Left ventricle myocardium inferior (tissue), 1 donor: ENCODE measurements around the gene LRRC63. TPM values are rescaled to one million over a fixed set of nuclear protein-coding genes. Genes with fewer than 3 reads are reported as not detected.

Source experiments
- DNase-seq: peaks from one replicate; pipeline ENCODE4 v3.0.0-alpha.2; 2020
- H3K27ac ChIP-seq: fragments of 200-600 bp; replicated peaks from 2 replicates; pipeline ENCODE4 v1.8.0; 2021
- H3K27me3 ChIP-seq: fragments of 200-600 bp; 2 replicates; pipeline ENCODE4 v1.8.0; 2021; ENCODE audit warnings: low read depth
- H3K36me3 ChIP-seq: fragments of 200-600 bp; 2 replicates; pipeline ENCODE4 v1.8.0; 2021
- H3K4me1 ChIP-seq: fragments of 200-600 bp; 2 replicates; pipeline ENCODE4 v1.8.0; 2021
- H3K4me3 ChIP-seq: fragments of 200-600 bp; 2 replicates; pipeline ENCODE4 v1.8.0; 2021; ENCODE audit warnings: mild to moderate bottlenecking, moderate library complexity
- H3K9me3 ChIP-seq: fragments of 200-600 bp; replicated peaks from 2 replicates; pipeline ENCODE4 v1.8.0; 2021
- intact Hi-C: fragments of 100-400 bp; cut with micrococcal nuclease; formaldehyde crosslinking; loops from one replicate; pipeline ENCODE4 v1.11.0; 2022
- total RNA-seq: library from RNA; stranded (reverse); fragmentation: NEBNext Ultra II Directional; extraction: Animal tissue kit (Norgen Biotek cat#: 25700); gene quantifications from one replicate; pipeline ENCODE4 v1.2.1, GENCODE V29; 2021
- TF ChIP-seq, protein P1 (sequence below): fragments of 200-600 bp; IDR thresholded peaks from 2 replicates; pipeline ENCODE4 v1.8.0; 2021; ENCODE audit warnings: antibody characterized with exemption, mild to moderate bottlenecking, borderline replicate concordance
- donor health status: DM: no; HTN: yes; CAD: no; lungs with severe emphysema.

LRRC63 gene
- total RNA-seq, 1 donor from 2014 or later, result not detected

DNA sequence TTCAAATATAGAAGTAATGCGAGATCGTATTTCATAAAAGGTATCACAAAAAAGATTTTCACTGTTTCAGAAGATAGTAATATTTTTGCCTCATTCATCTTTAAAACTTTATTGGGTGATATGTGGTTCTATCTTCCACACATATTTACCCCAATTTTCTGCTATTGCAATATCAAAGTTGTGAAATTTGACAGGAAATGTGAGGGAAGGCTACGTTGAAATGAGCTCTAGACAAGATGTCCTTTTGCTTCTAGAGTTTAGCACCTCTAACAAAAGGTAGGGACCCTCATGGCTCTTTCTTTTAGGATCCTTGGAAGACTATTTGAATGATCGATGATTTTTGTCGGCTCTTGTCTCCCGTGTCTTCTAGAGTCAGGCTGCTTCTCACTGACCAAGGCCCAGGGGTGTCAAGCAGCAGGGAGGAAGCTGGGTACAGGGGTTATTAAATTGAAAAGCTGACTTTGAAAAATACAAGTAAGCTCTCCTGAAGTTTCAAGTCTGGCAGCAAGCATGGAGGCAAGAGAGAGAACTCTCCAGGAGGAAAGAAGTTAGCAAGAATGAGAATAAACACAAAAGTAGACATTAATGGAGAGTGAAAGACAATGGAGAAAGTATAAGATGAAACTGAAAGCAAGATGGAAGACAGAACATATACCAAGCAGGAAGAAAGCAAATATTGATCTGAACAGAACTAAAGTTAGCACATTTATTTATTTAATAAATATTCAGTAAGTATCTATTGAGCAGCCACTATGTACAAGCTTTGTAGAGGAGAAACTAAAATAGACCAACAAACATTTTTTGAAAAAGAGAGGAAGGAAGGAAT lies 101.9 kb downstream of the LRRC63 start:
- TF ChIP-seq, protein P1, sequence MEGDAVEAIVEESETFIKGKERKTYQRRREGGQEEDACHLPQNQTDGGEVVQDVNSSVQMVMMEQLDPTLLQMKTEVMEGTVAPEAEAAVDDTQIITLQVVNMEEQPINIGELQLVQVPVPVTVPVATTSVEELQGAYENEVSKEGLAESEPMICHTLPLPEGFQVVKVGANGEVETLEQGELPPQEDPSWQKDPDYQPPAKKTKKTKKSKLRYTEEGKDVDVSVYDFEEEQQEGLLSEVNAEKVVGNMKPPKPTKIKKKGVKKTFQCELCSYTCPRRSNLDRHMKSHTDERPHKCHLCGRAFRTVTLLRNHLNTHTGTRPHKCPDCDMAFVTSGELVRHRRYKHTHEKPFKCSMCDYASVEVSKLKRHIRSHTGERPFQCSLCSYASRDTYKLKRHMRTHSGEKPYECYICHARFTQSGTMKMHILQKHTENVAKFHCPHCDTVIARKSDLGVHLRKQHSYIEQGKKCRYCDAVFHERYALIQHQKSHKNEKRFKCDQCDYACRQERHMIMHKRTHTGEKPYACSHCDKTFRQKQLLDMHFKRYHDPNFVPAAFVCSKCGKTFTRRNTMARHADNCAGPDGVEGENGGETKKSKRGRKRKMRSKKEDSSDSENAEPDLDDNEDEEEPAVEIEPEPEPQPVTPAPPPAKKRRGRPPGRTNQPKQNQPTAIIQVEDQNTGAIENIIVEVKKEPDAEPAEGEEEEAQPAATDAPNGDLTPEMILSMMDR, result no peak
- H3K4me1 ChIP-seq, result no peaks in the 10 kb centered on the region
- H3K4me3 ChIP-seq, result no peak overlapping the region
- H3K27me3 ChIP-seq, result peaks cover 5% of the 10 kb centered on the region
- no peak for DNase-seq
- intact Hi-C loops, result no loop called here
- H3K36me3 ChIP-seq, result no peaks in the 10 kb centered on the region
- no peak overlapping the region for H3K27ac ChIP-seq
- H3K9me3 ChIP-seq, result peaks cover 20% of the 10 kb centered on the region

DNA sequence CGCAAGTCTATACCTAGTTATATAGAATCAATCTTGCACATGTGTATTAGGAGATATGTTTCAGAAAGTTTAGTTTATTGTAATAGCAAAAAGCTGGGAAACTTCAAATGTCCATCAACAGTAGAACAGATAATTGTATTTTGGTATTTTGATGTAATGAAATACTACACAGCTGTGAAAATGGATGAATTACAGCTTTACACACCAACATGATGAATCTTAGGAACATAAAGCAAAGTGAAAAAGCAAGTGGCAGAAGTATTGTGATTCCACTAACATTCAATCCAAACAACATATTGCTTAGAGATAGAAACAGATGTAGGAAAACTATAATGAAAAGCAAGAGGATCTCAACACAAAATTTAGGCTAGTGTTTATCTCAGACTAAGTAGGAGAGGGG lies 102.9 kb downstream of the LRRC63 start:
- intact Hi-C loops, result no loop called here
- H3K27ac ChIP-seq, result no peak overlapping the region
- peaks cover 19% of the 10 kb centered on the region for H3K9me3 ChIP-seq

DNA sequence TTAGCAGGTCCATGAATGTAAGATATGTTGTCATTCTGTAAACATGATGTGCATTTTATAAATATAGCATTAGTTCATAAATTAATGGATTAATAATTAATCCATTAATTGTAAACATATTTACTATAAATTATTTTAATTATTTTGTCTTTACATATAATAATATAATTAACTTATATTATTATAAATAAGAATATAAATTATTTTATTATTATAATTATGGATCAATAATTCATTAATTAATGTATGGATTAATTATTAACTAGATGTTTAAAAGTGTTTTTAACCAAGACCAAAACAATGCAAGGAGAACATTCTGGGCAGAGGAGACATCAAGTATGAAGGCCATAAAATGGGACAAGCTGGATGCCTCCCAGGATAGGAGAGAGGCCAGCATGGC lies 103.3 kb downstream of the LRRC63 start:
- no peak for DNase-seq
- Histone ChIP-seq H3K4me3 (no peak overlapping the region), H3K27ac (no peak overlapping the region), H3K36me3 (no peaks in the 10 kb centered on the region), H3K9me3 (peaks cover 15% of the 10 kb centered on the region), H3K27me3 (peaks cover 5% of the 10 kb centered on the region), H3K4me1 (no peaks in the 10 kb centered on the region)
- intact Hi-C loops, result no loop called here
- TF ChIP-seq, protein P1, result no peak

More for the DNA sequence above, 102.9 kb downstream of the LRRC63 start:
- Histone ChIP-seq H3K36me3 (no peaks in the 10 kb centered on the region), H3K4me3 (no peak overlapping the region), H3K4me1 (no peaks in the 10 kb centered on the region), H3K27me3 (peaks cover 5% of the 10 kb centered on the region)
- TF ChIP-seq, protein P1, result no peak
- no peak for DNase-seq

DNA sequence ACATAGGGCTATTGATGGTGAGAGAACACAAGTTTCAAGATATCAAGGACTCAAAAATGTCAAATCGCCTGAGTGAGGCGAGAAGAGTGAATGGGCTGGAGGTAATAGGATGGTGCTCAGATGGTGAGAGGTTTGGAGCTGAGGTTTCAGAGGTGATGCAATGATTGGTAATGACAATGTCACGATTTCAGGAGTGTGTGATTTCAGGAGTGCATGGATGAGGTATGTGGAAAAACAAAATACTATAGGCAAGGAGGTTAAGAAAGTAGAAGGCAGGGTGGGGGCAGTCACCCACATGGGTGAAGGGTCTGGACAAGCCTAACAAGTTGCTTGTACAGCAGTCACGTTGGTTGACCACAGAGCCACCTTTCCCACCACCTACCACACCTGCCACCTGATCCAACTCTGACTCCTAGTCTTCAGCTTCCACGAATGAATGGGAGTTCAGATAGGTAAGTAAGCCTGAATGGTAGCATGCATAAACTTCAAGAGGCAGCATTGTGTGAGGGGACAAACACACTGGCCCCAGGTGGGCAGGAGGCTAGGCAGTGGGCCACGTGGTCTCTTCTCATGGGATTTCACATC lies 103.9 kb downstream of the LRRC63 start:
- intact Hi-C loops, result no loop called here
- TF ChIP-seq, protein P1, result no peak

DNA sequence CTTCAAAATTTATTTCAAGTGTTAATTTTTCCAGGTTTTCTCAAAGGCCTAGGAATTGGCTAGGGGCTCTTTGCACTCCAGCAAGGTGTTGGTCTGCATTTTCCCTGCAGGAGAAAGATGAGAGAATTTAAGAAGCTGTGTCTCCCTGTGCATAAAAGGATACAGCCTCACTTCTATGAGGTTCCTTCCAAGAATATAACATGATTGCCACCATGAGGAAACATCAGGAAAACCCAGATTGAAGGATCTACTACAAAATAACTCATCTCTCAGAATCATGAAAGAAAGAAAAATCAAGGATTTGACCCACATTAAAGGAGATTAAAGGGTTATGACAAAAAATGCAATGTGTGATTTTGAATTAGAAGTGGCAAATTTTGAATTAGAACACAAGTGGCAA lies 105.4 kb downstream of the LRRC63 start:
- Histone ChIP-seq H3K27ac (no peak overlapping the region), H3K27me3 (peaks cover 5% of the 10 kb centered on the region), H3K4me1 (no peaks in the 10 kb centered on the region), H3K9me3 (no peaks in the 10 kb centered on the region), H3K4me3 (no peak overlapping the region), H3K36me3 (no peaks in the 10 kb centered on the region)
- DNase-seq, result no peak
- TF ChIP-seq, protein P1, result no peak
- intact Hi-C loops, result no loop called here

More for the DNA sequence above, 103.9 kb downstream of the LRRC63 start:
- H3K4me1 ChIP-seq, result no peaks in the 10 kb centered on the region
- DNase-seq, result no peak
- H3K36me3 ChIP-seq, result no peaks in the 10 kb centered on the region
- peaks cover 5% of the 10 kb centered on the region for H3K27me3 ChIP-seq
- peaks cover 9% of the 10 kb centered on the region for H3K9me3 ChIP-seq
- H3K4me3 ChIP-seq, result no peak overlapping the region
- no peak overlapping the region for H3K27ac ChIP-seq
